B cell (primary cell): ENCODE results near the gene CACNG1. TPM values are rescaled to one million over a fixed set of nuclear protein-coding genes. Genes with fewer than 3 reads are reported as not detected.

ENCODE experiments used
- ATAC-seq: fragments of 200-7000 bp; cut with Tn5 transposase; one replicate; pipeline ENCODE4 v1.10.0; 2021; ENCODE audit warnings: low read depth, mild to moderate bottlenecking, moderate number of reproducible peaks, moderate library complexity
- CTCF ChIA-PET: fragments of 350-600 bp; sonication (Branson Sonifier 250); formaldehyde crosslinking; loops from one replicate; lab custom pipeline; 2021; ENCODE audit warnings: antibody characterized with exemption, inconsistent platforms; lab: Charles Lee
- POLR2A ChIA-PET: fragments of 350-600 bp; sonication (Branson Sonifier 250); formaldehyde crosslinking; loops from one replicate; lab custom pipeline; 2021; ENCODE audit warnings: antibody characterized with exemption; lab: Charles Lee
- DNase-seq: peaks from one replicate; pipeline ENCODE4 v3.0.0; 2013
- H2AFZ ChIP-seq: 2 replicates; pipeline ENCODE4 v1.6.1; 2012; ENCODE audit warnings: mild to moderate bottlenecking, low read depth, low read length; ENCODE audit not compliant: insufficient read depth, poor library complexity, severe bottlenecking
- H3K27ac ChIP-seq, 2 donors: 1 replicate in 1 of 2; 2 replicates in 1 of 2; pipeline ENCODE4 v1.5.1; 2012 to 2013; ENCODE audit warnings: low read length in 2 of 2, mild to moderate bottlenecking in 2 of 2, moderate library complexity in 1 of 2
- H3K27me3 ChIP-seq, 4 experiments: fragments of 200-600 bp in 1 of 4; sonication (generic) in 1 of 4; replicated peaks in 1 of 4; 1 replicate in 2 of 4; 2 replicates in 2 of 4; pipeline versions ENCODE4 v1.6.1 to v1.7.0; 2013 to 2016; ENCODE audit warnings: low read length in 3 of 4, mild to moderate bottlenecking in 2 of 4, mixed read lengths in 1 of 4, moderate library complexity in 1 of 4; ENCODE audit not compliant: insufficient read depth in 4 of 4, control insufficient read depth in 3 of 4; ENCODE audit errors: control extremely low read depth in 1 of 4
- H3K36me3 ChIP-seq, 2 experiments: replicated peaks in 1 of 2; 1 replicate in 1 of 2; 2 replicates in 1 of 2; pipeline versions ENCODE4 v1.6.1 to v1.7.1; 2013; ENCODE audit warnings: low read length in 1 of 2; ENCODE audit not compliant: insufficient read depth in 2 of 2, control insufficient read depth in 1 of 2; ENCODE audit errors: control extremely low read depth in 1 of 2, extremely low read depth in 1 of 2
- H3K4me1 ChIP-seq, 2 donors: fragments of 200-600 bp in 1 of 2; sonication (generic) in 1 of 2; 1 replicate in 1 of 2; 2 replicates in 1 of 2; pipeline versions ENCODE4 v1.5.1 to v1.6.1; 2013 to 2017; ENCODE audit warnings: low read length in 2 of 2; ENCODE audit not compliant: control insufficient read depth in 2 of 2, insufficient read depth in 2 of 2
- H3K4me2 ChIP-seq: replicated peaks from 2 replicates; pipeline ENCODE3; 2012; ENCODE audit warnings: mild to moderate bottlenecking, low read depth, low read length; ENCODE audit not compliant: poor library complexity, severe bottlenecking
- H3K4me3 ChIP-seq, 5 experiments: fragments of 200-600 bp in 1 of 5; sonication (generic) in 1 of 5; 1 replicate in 3 of 5; 2 replicates in 2 of 5; pipeline versions ENCODE4 v1.5.1 to v1.7.0; 2011 to 2016; ENCODE audit warnings: low read length in 4 of 5, mild to moderate bottlenecking in 4 of 5, low read depth in 2 of 5, control low read depth in 1 of 5, moderate library complexity in 1 of 5; ENCODE audit not compliant: insufficient read depth in 1 of 5; ENCODE audit errors: control extremely low read depth in 1 of 5, extremely low read depth in 1 of 5
- H3K79me2 ChIP-seq: fragments of 200-600 bp; sonication (generic); one replicate; pipeline ENCODE4 v1.6.0; 2016; ENCODE audit warnings: low read length; ENCODE audit not compliant: control insufficient read depth, insufficient read depth
- H3K9ac ChIP-seq: fragments of 200-600 bp; sonication (generic); 2 replicates; pipeline ENCODE4 v1.6.1; 2017; ENCODE audit warnings: mild to moderate bottlenecking, low read length, moderate library complexity
- H3K9me3 ChIP-seq, 3 donors: one replicate each; pipeline versions ENCODE4 v1.6.1 to v1.7.1; 2013; ENCODE audit warnings: low read length in 2 of 3; ENCODE audit not compliant: control insufficient read depth in 2 of 3, insufficient read depth in 1 of 3; ENCODE audit errors: control extremely low read depth in 1 of 3
- H4K20me1 ChIP-seq: 2 replicates; pipeline ENCODE4 v1.6.0; 2012; ENCODE audit warnings: mild to moderate bottlenecking, low read length; ENCODE audit not compliant: insufficient read depth, control insufficient read depth, poor library complexity, severe bottlenecking
- H3K27ac Mint-ChIP-seq: one replicate; pipeline ENCODE4 v1.8.0; 2021; ENCODE audit warnings: mixed read lengths
- H3K27me3 Mint-ChIP-seq: one replicate; pipeline ENCODE4 v1.8.0; 2021; ENCODE audit warnings: mixed read lengths
- H3K4me1 Mint-ChIP-seq: one replicate; pipeline ENCODE4 v1.8.0; 2021; ENCODE audit warnings: mixed read lengths
- H3K4me3 Mint-ChIP-seq: one replicate; pipeline ENCODE4 v1.8.0; 2021; ENCODE audit warnings: mixed read lengths
- H3K9me3 Mint-ChIP-seq: one replicate; pipeline ENCODE4 v1.8.0; 2022; ENCODE audit warnings: mixed read lengths; ENCODE audit not compliant: insufficient read depth
- EZH2 ChIP-seq: IDR thresholded peaks from 2 replicates; pipeline ENCODE4 v1.6.1; 2012; ENCODE audit warnings: borderline replicate concordance, low read depth, mild to moderate bottlenecking, moderate library complexity, low read length; ENCODE audit not compliant: insufficient read depth, poor library complexity, severe bottlenecking
- WGBS: methylation state at CpG from one replicate; pipeline ENCODE4 v1.1.5; 2013; ENCODE audit warnings: missing lambda C conversion rate; ENCODE audit not compliant: insufficient coverage; 5-methylcytosine and 5-hydroxymethylcytosine counted together
- intact Hi-C: fragments of 100-400 bp; cut with micrococcal nuclease; formaldehyde crosslinking; loops from one replicate; pipeline ENCODE4 v1.10.0; 2022
- polyA plus RNA-seq: library from polyadenylated mRNA; depleted of rRNA; stranded (reverse); fragments of >200 nt; gene quantifications from 2 replicates; pipeline ENCODE4 v1.2.3, GENCODE V29; 2012
- total RNA-seq, 2 donors: library from RNA; stranded (reverse); fragments of 120-200 nt in 1 of 2; gene quantifications; 1 replicate in 1 of 2; 2 replicates in 1 of 2; pipeline versions ENCODE4 v1.2.3 to v1.2.4, GENCODE V29; 2013 to 2022
- TF ChIP-seq, protein P1 (sequence below): fragments of 200-600 bp; IDR thresholded peaks from one replicate; pipeline ENCODE4 v1.8.0; 2022; ENCODE audit warnings: antibody characterized with exemption, mild to moderate bottlenecking

Gene CACNG1
- total and polyA plus RNA-seq, 2 donors (not counting 1 experiment from before 2014, with no cell fraction given) = not detected

DNA sequence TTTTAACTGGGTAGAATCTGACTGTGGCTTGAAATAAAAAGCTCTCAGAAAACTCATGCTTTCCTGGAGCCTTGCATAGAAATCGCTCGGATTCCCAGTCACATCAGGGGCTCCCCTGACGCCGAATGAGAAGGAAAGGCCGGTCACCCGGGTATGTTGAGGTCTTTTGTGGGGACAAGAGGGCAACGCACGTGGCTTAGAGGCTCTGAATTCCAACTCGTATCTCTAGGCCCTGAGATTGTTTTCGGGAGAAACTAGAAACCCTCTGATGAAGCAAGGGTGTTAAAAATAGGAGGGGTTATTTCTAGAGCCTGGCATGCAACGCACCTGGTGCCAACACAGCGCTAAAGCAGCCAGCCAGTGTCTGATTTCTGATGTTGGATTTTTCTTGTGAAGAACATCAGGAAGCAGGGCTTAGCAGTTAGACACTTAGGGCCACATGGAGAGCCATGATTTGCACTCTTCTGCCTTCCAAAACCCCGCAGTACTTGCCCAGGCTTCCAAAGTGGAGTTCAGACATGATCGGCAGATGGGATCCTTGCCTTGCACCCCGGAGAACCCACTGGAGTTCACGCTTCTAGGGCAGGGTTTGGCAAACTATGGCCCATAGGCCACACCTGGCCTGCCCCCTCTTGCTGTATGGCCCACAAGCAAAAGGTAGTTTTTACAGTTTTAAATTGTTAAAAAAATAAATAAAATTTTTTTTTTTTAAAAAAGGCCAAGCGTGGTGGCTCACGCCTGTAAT lies 12.6 kb downstream of the CACNG1 start:
- no peak overlapping the region for H3K9ac ChIP-seq

GRCh38 chr17:67058036-67058435 lies 13.7 kb downstream of the CACNG1 start:
- H3K9me3 ChIP-seq = peaks cover 0 to 11% (median 0%) of the 10 kb centered on the region in 3 donors
- DNase-seq (no peak), ATAC-seq (no peak)
- intact Hi-C loops = no loop called here
- H4K20me1 ChIP-seq = no peaks in the 10 kb centered on the region
- no peak overlapping the region for H3K9ac ChIP-seq
- H3K4me3 ChIP-seq = no peak overlapping the region
- no peak overlapping the region for H2AFZ ChIP-seq
- TF ChIP-seq, protein P1, sequence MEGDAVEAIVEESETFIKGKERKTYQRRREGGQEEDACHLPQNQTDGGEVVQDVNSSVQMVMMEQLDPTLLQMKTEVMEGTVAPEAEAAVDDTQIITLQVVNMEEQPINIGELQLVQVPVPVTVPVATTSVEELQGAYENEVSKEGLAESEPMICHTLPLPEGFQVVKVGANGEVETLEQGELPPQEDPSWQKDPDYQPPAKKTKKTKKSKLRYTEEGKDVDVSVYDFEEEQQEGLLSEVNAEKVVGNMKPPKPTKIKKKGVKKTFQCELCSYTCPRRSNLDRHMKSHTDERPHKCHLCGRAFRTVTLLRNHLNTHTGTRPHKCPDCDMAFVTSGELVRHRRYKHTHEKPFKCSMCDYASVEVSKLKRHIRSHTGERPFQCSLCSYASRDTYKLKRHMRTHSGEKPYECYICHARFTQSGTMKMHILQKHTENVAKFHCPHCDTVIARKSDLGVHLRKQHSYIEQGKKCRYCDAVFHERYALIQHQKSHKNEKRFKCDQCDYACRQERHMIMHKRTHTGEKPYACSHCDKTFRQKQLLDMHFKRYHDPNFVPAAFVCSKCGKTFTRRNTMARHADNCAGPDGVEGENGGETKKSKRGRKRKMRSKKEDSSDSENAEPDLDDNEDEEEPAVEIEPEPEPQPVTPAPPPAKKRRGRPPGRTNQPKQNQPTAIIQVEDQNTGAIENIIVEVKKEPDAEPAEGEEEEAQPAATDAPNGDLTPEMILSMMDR = no peak
- TF ChIP-seq EZH2 = no peak
- Mint-ChIP-seq H3K9me3 (no peaks in the 10 kb centered on the region), H3K4me1 (peaks cover 6% of the 10 kb centered on the region), H3K27me3 (no peaks in the 10 kb centered on the region), H3K27ac (no peak overlapping the region), H3K4me3 (no peak overlapping the region)
- no peak overlapping the region for H3K4me2 ChIP-seq
- H3K27ac ChIP-seq = no peak overlapping the region
- no peaks in the 10 kb centered on the region for H3K36me3 ChIP-seq
- no peaks in the 10 kb centered on the region for H3K27me3 ChIP-seq
- H3K4me1 ChIP-seq = peaks cover 0 to 8% of the 10 kb centered on the region in 2 donors
- ChIA-PET POLR2A (no interaction called here), CTCF (no interaction called here)
- H3K79me2 ChIP-seq = no peaks in the 10 kb centered on the region
- WGBS = 91% methylated on average over 4 of the region's 8 CpGs

More for the DNA sequence above, 12.6 kb downstream of the CACNG1 start:
- intact Hi-C loops = no loop called here
- H3K27me3 ChIP-seq = no peaks in the 10 kb centered on the region
- peaks cover 0 to 8% of the 10 kb centered on the region in 2 donors for H3K4me1 ChIP-seq
- peaks cover 0 to 11% (median 0%) of the 10 kb centered on the region in 3 donors for H3K9me3 ChIP-seq
- no peak overlapping the region for H3K4me3 ChIP-seq
- no peak overlapping the region for H3K27ac ChIP-seq
- H3K4me2 ChIP-seq = no peak overlapping the region
- H4K20me1 ChIP-seq = no peaks in the 10 kb centered on the region
- ChIA-PET CTCF (no interaction called here), POLR2A (no interaction called here)
- H3K27me3 Mint-ChIP-seq = no peaks in the 10 kb centered on the region
- DNase-seq = no peak
- TF ChIP-seq, protein P1 = no peak
- no peak for TF ChIP-seq EZH2
- WGBS = 89% methylated on average over 18 of the region's 18 CpGs
- H3K4me1 Mint-ChIP-seq = peaks cover 6% of the 10 kb centered on the region
- no peak overlapping the region for H3K27ac Mint-ChIP-seq
- ATAC-seq = no peak
- H3K4me3 Mint-ChIP-seq = no peak overlapping the region
- H3K79me2 ChIP-seq = no peaks in the 10 kb centered on the region
- H2AFZ ChIP-seq = no peak overlapping the region
- H3K9me3 Mint-ChIP-seq = no peaks in the 10 kb centered on the region
- H3K36me3 ChIP-seq = no peaks in the 10 kb centered on the region
